ENCODE results near the gene PPP1CA.

GRCh38 chr11:67445515-67445914 is 43.9 kb upstream of the PPP1CA start:
- TF ChIP-seq EZH2 (IDR thresholded peaks at IDR 0.05; ENCODE audit: borderline replicate concordance, low read length) (no peak), CTCF (conservative IDR thresholded peaks at IDR 0.05 in 1 of 2, IDR thresholded peaks at IDR 0.05 in 1 of 2; ENCODE audit: extremely low read depth in 1 of 2, insufficient read depth in 1 of 2, low read depth in 1 of 2, low read length in 2 of 2) (no peak)
